H1 (cell line): ENCODE data around the gene ARHGAP42. TPM values are rescaled to one million over a fixed set of nuclear protein-coding genes. Genes with fewer than 3 reads are reported as not detected.

Experiments used
- EGR1 ChIP-seq: IDR thresholded peaks from 2 replicates; pipeline ENCODE4 v1.6.1; 2011; ENCODE audit warnings: low read depth, low read length, borderline replicate concordance
- NRF1 ChIP-seq: IDR thresholded peaks from 2 replicates; pipeline ENCODE4 v1.6.1; 2011; ENCODE audit warnings: mild to moderate bottlenecking, low read depth, low read length, improper control_type of control experiment
- polyA plus RNA-seq, 7 experiments: library from polyadenylated mRNA; depleted of rRNA in 3 of 7; stranded (reverse) in 5 of 7; unstranded in 2 of 7; fragments of >200 nt in 5 of 7; fragments of 200-250 nt in 2 of 7; gene quantifications; 1 replicate in 5 of 7; 2 replicates in 1 of 7; 4 replicates in 1 of 7; pipeline versions ENCODE4 v1.2.1 to v1.2.3, GENCODE V29; 2011 to 2013; ENCODE audit warnings: missing spikeins in 2 of 7, mixed read lengths in 2 of 7
- total RNA-seq: library from RNA; stranded (reverse); fragmentation: NEBNext Ultra II Directional; extraction: Animal tissue kit (Norgen Biotek cat#: 25700); gene quantifications from 2 replicates; pipeline ENCODE4 v1.2.1, GENCODE V29; 2021
- TF ChIP-seq, protein P1 (sequence below): IDR thresholded peaks from 2 replicates; pipeline ENCODE4 v1.6.1; 2012; ENCODE audit warnings: inconsistent platforms

ARHGAP42 gene
- total and polyA plus RNA-seq, 2 of the 8 experiments (the other 6 are each of a cell fraction or from before 2014, with no cell fraction given): 22.2 to 33.5 TPM

DNA sequence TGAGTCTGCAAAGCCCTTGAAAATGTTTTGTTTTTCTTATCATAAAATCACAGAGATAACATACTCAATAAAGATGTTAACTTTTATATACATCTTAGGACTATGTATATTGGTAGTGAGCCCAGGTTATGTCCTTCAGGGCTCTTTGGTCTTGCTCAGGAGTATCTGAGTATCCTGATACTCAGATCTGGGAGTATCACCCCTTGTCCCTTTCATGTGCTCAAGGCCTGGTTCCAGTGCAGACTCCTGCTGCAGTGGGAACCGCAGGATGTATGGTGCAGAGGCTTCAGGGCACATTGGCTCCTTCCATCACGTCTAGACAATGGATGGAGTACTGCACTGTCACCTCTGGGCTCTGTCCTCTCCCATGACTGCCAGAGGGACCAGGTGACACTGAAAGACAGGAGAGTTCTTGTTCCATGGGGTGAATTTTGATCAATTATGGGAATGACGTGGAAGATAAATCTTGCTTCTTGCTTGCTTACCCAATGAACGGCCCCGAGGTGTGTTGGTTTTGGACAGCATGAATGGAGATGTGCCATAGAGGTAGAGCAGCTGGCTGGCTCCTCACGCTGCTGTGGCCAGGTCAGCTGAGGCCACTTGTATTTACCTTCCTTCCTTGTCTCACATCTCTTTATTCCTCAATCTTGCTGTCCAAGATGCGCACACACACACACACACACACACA, 215.5 kb downstream of the ARHGAP42 start (continued):
- TF ChIP-seq NRF1 (no peak), EGR1 (no peak)
- TF ChIP-seq, protein P1, sequence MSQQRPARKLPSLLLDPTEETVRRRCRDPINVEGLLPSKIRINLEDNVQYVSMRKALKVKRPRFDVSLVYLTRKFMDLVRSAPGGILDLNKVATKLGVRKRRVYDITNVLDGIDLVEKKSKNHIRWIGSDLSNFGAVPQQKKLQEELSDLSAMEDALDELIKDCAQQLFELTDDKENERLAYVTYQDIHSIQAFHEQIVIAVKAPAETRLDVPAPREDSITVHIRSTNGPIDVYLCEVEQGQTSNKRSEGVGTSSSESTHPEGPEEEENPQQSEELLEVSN: no peak
